Nephron (organoid): ENCODE data around the gene TCF25.
"Not testable (repeated sequence)": the region's sequence is repeated elsewhere in the genome, so short reads cannot be mapped to it uniquely, and the experiment has no call there.

Experiments used
- H3K27ac Mint-ChIP-seq, 3 experiments: 2 replicates each; pipeline ENCODE4 v1.8.0; 2020; ENCODE audit warnings: mixed read lengths in 3 of 3, mild to moderate bottlenecking in 2 of 3, moderate library complexity in 1 of 3
- H3K27me3 Mint-ChIP-seq: 2 replicates; pipeline ENCODE4 v1.8.0; 2021; ENCODE audit warnings: low read depth, mild to moderate bottlenecking, moderate library complexity, mixed read lengths
- H3K36me3 Mint-ChIP-seq: 2 replicates; pipeline ENCODE4 v1.8.0; 2020; ENCODE audit warnings: low read depth, mixed read lengths
- H3K4me1 Mint-ChIP-seq: 2 replicates; pipeline ENCODE4 v1.8.0; 2020; ENCODE audit warnings: mixed read lengths
- H3K4me3 Mint-ChIP-seq, 3 experiments: 2 replicates each; pipeline ENCODE4 v1.8.0; 2020; ENCODE audit warnings: mild to moderate bottlenecking in 3 of 3, mixed read lengths in 3 of 3, moderate library complexity in 2 of 3
- H3K9me3 Mint-ChIP-seq: 2 replicates; pipeline ENCODE4 v1.8.0; 2020; ENCODE audit warnings: mixed read lengths
- CTCF ChIP-seq, 3 experiments: fragments of 200-600 bp; sonication (generic); IDR thresholded peaks; one replicate each; pipeline ENCODE4 v1.5.0; 2021; ENCODE audit warnings: antibody characterized with exemption in 3 of 3; ENCODE audit not compliant: unreplicated experiment in 3 of 3

Gene TCF25

GRCh38 chr16:89924925-89925307, 51.5 kb downstream of the TCF25 start:
- Mint-ChIP-seq H3K4me3 (peak overlapping the region; percentile 74 to 79 (median 78)), H3K27ac (no peak overlapping the region), H3K4me1 (peaks cover 5% of the 10 kb centered on the region), H3K9me3 (no peaks in the 10 kb centered on the region), H3K36me3 (peaks cover 2% of the 10 kb centered on the region), H3K27me3 (peaks cover 52% of the 10 kb centered on the region)
- TF ChIP-seq CTCF (IDR thresholded peaks at IDR 0.05; ENCODE audit: unreplicated experiment in 3 of 3): no peak

- no peaks in the 10 kb centered on the region for H3K9me3 Mint-ChIP-seq
- peak overlapping the region; percentile 74 to 79 (median 78) for H3K4me3 Mint-ChIP-seq
- H3K27me3 Mint-ChIP-seq: peaks cover 47% of the 10 kb centered on the region
- no peak overlapping the region for H3K27ac Mint-ChIP-seq
- peaks cover 5% of the 10 kb centered on the region for H3K4me1 Mint-ChIP-seq
- H3K36me3 Mint-ChIP-seq: peaks cover 4% of the 10 kb centered on the region
- no peak for TF ChIP-seq CTCF (IDR thresholded peaks at IDR 0.05; ENCODE audit: unreplicated experiment in 3 of 3)
These were observed 52.2 kb downstream of the TCF25 start for GRCh38 chr16:89925596-89926079.

GRCh38 chr16:89931305-89931896, 58.0 kb downstream of the TCF25 start:
- H3K27me3 Mint-ChIP-seq: peaks cover 10% of the 10 kb centered on the region
- H3K9me3 Mint-ChIP-seq: no peaks in the 10 kb centered on the region
- no peak for TF ChIP-seq CTCF (IDR thresholded peaks at IDR 0.05; ENCODE audit: unreplicated experiment in 3 of 3)
- H3K4me3 Mint-ChIP-seq: no peak overlapping the region
- H3K27ac Mint-ChIP-seq: no peak overlapping the region
- H3K36me3 Mint-ChIP-seq: peaks cover 27% of the 10 kb centered on the region
- no peaks in the 10 kb centered on the region for H3K4me1 Mint-ChIP-seq

- H3K36me3 Mint-ChIP-seq: peaks cover 27% of the 10 kb centered on the region
- peaks cover 7% of the 10 kb centered on the region for H3K27me3 Mint-ChIP-seq
- no peak overlapping the region for H3K27ac Mint-ChIP-seq
- H3K4me1 Mint-ChIP-seq: no peaks in the 10 kb centered on the region
- TF ChIP-seq CTCF (IDR thresholded peaks at IDR 0.05; ENCODE audit: unreplicated experiment in 3 of 3): no peak
- H3K4me3 Mint-ChIP-seq: no peak overlapping the region
- no peaks in the 10 kb centered on the region for H3K9me3 Mint-ChIP-seq
These were observed 58.6 kb downstream of the TCF25 start for GRCh38 chr16:89931964-89932363.

- H3K4me1 Mint-ChIP-seq, H3K4me3 Mint-ChIP-seq, H3K27ac Mint-ChIP-seq, H3K9me3 Mint-ChIP-seq, H3K27me3 Mint-ChIP-seq: not testable (repeated sequence)
- H3K36me3 Mint-ChIP-seq: peaks cover 27% of the 10 kb centered on the region
These were observed 60.6 kb downstream of the TCF25 start for GRCh38 chr16:89934019-89934418.

- TF ChIP-seq CTCF (IDR thresholded peaks at IDR 0.05; ENCODE audit: unreplicated experiment in 3 of 3): no peak
- Mint-ChIP-seq H3K4me3 (no peak overlapping the region), H3K4me1 (no peaks in the 10 kb centered on the region), H3K36me3 (peaks cover 25% of the 10 kb centered on the region), H3K27me3 (peaks cover 3% of the 10 kb centered on the region), H3K9me3 (no peaks in the 10 kb centered on the region), H3K27ac (no peak overlapping the region)
These were observed 61.5 kb downstream of the TCF25 start for GRCh38 chr16:89934611-89935553.

GRCh38 chr16:89935620-89936019, 62.2 kb downstream of the TCF25 start:
- not testable (repeated sequence) for H3K9me3 Mint-ChIP-seq, H3K27ac Mint-ChIP-seq

More at GRCh38 chr16:89935620-89936019, 62.2 kb downstream of the TCF25 start:
- H3K4me1 Mint-ChIP-seq, H3K4me3 Mint-ChIP-seq, H3K27me3 Mint-ChIP-seq: not testable (repeated sequence)
- H3K36me3 Mint-ChIP-seq: peaks cover 23% of the 10 kb centered on the region
